Thyroid gland (tissue), 4 donors: ENCODE data around the gene RPS2.

Source experiments
- POLR2A ChIP-seq, 2 donors: fragments of 450-650 bp; IDR thresholded peaks; one replicate each; pipeline ENCODE4 v1.6.1; 2017; ENCODE audit warnings: antibody characterized with exemption in 2 of 2, mild to moderate bottlenecking in 2 of 2, moderate library complexity in 1 of 2
- TF ChIP-seq, protein P1 (sequence below), 6 experiments: fragments of 200-600 bp in 3 of 6; fragments of 450-650 bp in 3 of 6; sonication (generic) in 3 of 6; IDR thresholded peaks; one replicate each; pipeline ENCODE4 v1.5.1; 2016 to 2019; ENCODE audit warnings: antibody characterized with exemption in 6 of 6, mild to moderate bottlenecking in 2 of 6, inconsistent platforms in 1 of 6, moderate library complexity in 1 of 6

- TF ChIP-seq, protein P1, sequence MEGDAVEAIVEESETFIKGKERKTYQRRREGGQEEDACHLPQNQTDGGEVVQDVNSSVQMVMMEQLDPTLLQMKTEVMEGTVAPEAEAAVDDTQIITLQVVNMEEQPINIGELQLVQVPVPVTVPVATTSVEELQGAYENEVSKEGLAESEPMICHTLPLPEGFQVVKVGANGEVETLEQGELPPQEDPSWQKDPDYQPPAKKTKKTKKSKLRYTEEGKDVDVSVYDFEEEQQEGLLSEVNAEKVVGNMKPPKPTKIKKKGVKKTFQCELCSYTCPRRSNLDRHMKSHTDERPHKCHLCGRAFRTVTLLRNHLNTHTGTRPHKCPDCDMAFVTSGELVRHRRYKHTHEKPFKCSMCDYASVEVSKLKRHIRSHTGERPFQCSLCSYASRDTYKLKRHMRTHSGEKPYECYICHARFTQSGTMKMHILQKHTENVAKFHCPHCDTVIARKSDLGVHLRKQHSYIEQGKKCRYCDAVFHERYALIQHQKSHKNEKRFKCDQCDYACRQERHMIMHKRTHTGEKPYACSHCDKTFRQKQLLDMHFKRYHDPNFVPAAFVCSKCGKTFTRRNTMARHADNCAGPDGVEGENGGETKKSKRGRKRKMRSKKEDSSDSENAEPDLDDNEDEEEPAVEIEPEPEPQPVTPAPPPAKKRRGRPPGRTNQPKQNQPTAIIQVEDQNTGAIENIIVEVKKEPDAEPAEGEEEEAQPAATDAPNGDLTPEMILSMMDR (IDR thresholded peaks at IDR 0.05) = no peak
- TF ChIP-seq POLR2A (IDR thresholded peaks at IDR 0.05) = no peak
Observed at GRCh38 chr16:1980770-1981087, 16.1 kb upstream of the RPS2 start.
